GM21515 (cell line): ENCODE results near the gene MED13L.

Experiments
- ATAC-seq: cut with Tn5 transposase; IDR thresholded peaks from one replicate; pipeline ENCODE4 v1.9.1; 2021; ENCODE audit not compliant: unreplicated experiment

The MED13L gene

GRCh38 chr12:116096874-116097273, 180.6 kb downstream of the MED13L start:
- no peak for ATAC-seq

GRCh38 chr12:116094475-116094874, 183.0 kb downstream of the MED13L start:
- no peak for ATAC-seq

GRCh38 chr12:116093915-116094314, 183.6 kb downstream of the MED13L start:
- no peak for ATAC-seq

GRCh38 chr12:116092776-116093175, 184.7 kb downstream of the MED13L start:
- ATAC-seq = no peak

GRCh38 chr12:116092162-116092561, 185.3 kb downstream of the MED13L start:
- ATAC-seq = no peak

- no peak for ATAC-seq
Measured at GRCh38 chr12:116091579-116091978, 185.9 kb downstream of the MED13L start.

- no peak for ATAC-seq
Measured at GRCh38 chr12:116090516-116090915, 187.0 kb downstream of the MED13L start.

- ATAC-seq = no peak
Measured at GRCh38 chr12:116089080-116089479, 188.4 kb downstream of the MED13L start.

- ATAC-seq = no peak
Measured at GRCh38 chr12:116087962-116088361, 189.5 kb downstream of the MED13L start.

GRCh38 chr12:116087399-116087798, 190.1 kb downstream of the MED13L start:
- ATAC-seq = no peak

GRCh38 chr12:116080415-116080814, 197.1 kb downstream of the MED13L start:
- ATAC-seq = no peak

GRCh38 chr12:116078396-116078795, 199.1 kb downstream of the MED13L start:
- no peak for ATAC-seq

- no peak for ATAC-seq
Measured at GRCh38 chr12:116077431-116077830, 200.1 kb downstream of the MED13L start.

GRCh38 chr12:116076399-116076798, 201.1 kb downstream of the MED13L start:
- no peak for ATAC-seq

- ATAC-seq = no peak
Measured at GRCh38 chr12:116074686-116075085, 202.8 kb downstream of the MED13L start.

GRCh38 chr12:116071555-116072230, 205.8 kb downstream of the MED13L start:
- ATAC-seq = no peak

GRCh38 chr12:116070444-116070843, 207.0 kb downstream of the MED13L start:
- no peak for ATAC-seq

- no peak for ATAC-seq
Measured at GRCh38 chr12:116069943-116070342, 207.6 kb downstream of the MED13L start.

GRCh38 chr12:116068853-116069252, 208.6 kb downstream of the MED13L start:
- no peak for ATAC-seq

GRCh38 chr12:116068371-116068770, 209.1 kb downstream of the MED13L start:
- ATAC-seq = no peak

- ATAC-seq = no peak
Measured at GRCh38 chr12:116067892-116068291, 209.6 kb downstream of the MED13L start.

- no peak for ATAC-seq
Measured at GRCh38 chr12:116066381-116067230, 210.9 kb downstream of the MED13L start.
